HEK293 (cell line): Measurements from ENCODE around the gene DYTN.

Source experiments
- CTCF ChIA-PET: fragments of 350-600 bp; formaldehyde crosslinking; extraction: SDS; loops from one replicate; lab custom pipeline; 2021; ENCODE audit warnings: antibody characterized with exemption; lab: Yijun Ruan, JAX
- POLR2A ChIA-PET: fragments of 300-600 bp; formaldehyde crosslinking; extraction: SDS; loops from one replicate; lab custom pipeline; 2020; ENCODE audit warnings: antibody characterized with exemption, inconsistent platforms; lab: Yijun Ruan, JAX
- H3K27ac ChIP-seq: fragments of 200-500 bp; sonication (Bioruptor generic); 2 replicates; pipeline ENCODE4 v1.5.1; 2014; ENCODE audit warnings: low read depth, low read length, control low read depth, inconsistent platforms; ENCODE audit errors: extremely low read depth
- H3K36me3 ChIP-seq, 2 experiments: fragments of 200-500 bp in 1 of 2; sonication (Bioruptor generic) in 1 of 2; 1 replicate in 1 of 2; 2 replicates in 1 of 2; pipeline ENCODE4 v1.5.1; 2014 to 2017; ENCODE audit warnings: inconsistent platforms in 2 of 2, low read length in 2 of 2; ENCODE audit not compliant: control insufficient read depth in 2 of 2, insufficient read depth in 1 of 2
- H3K4me1 ChIP-seq: fragments of 200-500 bp; sonication (Bioruptor generic); 2 replicates; pipeline ENCODE4 v1.5.1; 2014; ENCODE audit warnings: mild to moderate bottlenecking, low read length, inconsistent platforms; ENCODE audit not compliant: control insufficient read depth, insufficient read depth
- H3K4me3 ChIP-seq: 2 replicates; pipeline ENCODE4 v1.5.1; 2011; ENCODE audit warnings: low read depth, mild to moderate bottlenecking, control low read depth, low read length, moderate library complexity
- H3K9me3 ChIP-seq: fragments of 200-500 bp; sonication (Bioruptor generic); 2 replicates; pipeline ENCODE4 v1.5.1; 2014; ENCODE audit warnings: low read depth, low read length, inconsistent platforms; ENCODE audit not compliant: control insufficient read depth, insufficient read depth
- KLF16 ChIP-seq: fragments of 450-650 bp; formaldehyde crosslinking; IDR thresholded peaks from 2 replicates; pipeline ENCODE4 v1.5.1; 2017; ENCODE audit warnings: missing biosample characterization, missing genetic modification characterization
- KLF9 ChIP-seq: fragments of 450-650 bp; formaldehyde crosslinking; IDR thresholded peaks from 2 replicates; pipeline ENCODE4 v1.5.1; 2016; ENCODE audit warnings: missing biosample characterization, missing genetic modification characterization, low read depth
- OVOL3 ChIP-seq: fragments of 450-650 bp; formaldehyde crosslinking; IDR thresholded peaks from 2 replicates; pipeline ENCODE4 v1.5.1; 2016; ENCODE audit warnings: missing biosample characterization, missing genetic modification characterization
- PATZ1 ChIP-seq: fragments of 450-650 bp; formaldehyde crosslinking; IDR thresholded peaks from 2 replicates; pipeline ENCODE4 v1.5.1; 2016; ENCODE audit warnings: missing biosample characterization, missing genetic modification characterization
- REST ChIP-seq: fragments of 450-650 bp; formaldehyde crosslinking; IDR thresholded peaks from 2 replicates; pipeline ENCODE4 v1.5.1; 2016; ENCODE audit warnings: missing biosample characterization, missing genetic modification characterization
- ZNF169 ChIP-seq: fragments of 450-650 bp; formaldehyde crosslinking; IDR thresholded peaks from 2 replicates; pipeline ENCODE4 v1.5.1; 2016; ENCODE audit warnings: missing biosample characterization, missing genetic modification characterization
- ZNF202 ChIP-seq: fragments of 450-650 bp; formaldehyde crosslinking; IDR thresholded peaks from 2 replicates; pipeline ENCODE4 v1.5.1; 2016; ENCODE audit warnings: missing biosample characterization, missing genetic modification characterization, borderline replicate concordance
- ZNF335 ChIP-seq: fragments of 450-650 bp; formaldehyde crosslinking; conservative IDR thresholded peaks from 2 replicates; pipeline ENCODE4 v1.5.1; 2016; ENCODE audit warnings: missing biosample characterization, missing genetic modification characterization
- ZNF521 ChIP-seq: fragments of 450-650 bp; formaldehyde crosslinking; IDR thresholded peaks from 2 replicates; pipeline ENCODE4 v1.5.1; 2017; ENCODE audit warnings: missing biosample characterization, mild to moderate bottlenecking, missing genetic modification characterization
- ZNF549 ChIP-seq: fragments of 450-650 bp; IDR thresholded peaks from 2 replicates; pipeline ENCODE4 v1.5.1; 2018; ENCODE audit warnings: missing biosample characterization, missing genetic modification characterization, mild to moderate bottlenecking, inconsistent platforms, moderate library complexity
- ZNF629 ChIP-seq: fragments of 450-650 bp; formaldehyde crosslinking; IDR thresholded peaks from 2 replicates; pipeline ENCODE4 v1.5.1; 2017; ENCODE audit warnings: missing biosample characterization, missing genetic modification characterization
- ZNF645 ChIP-seq: fragments of 450-650 bp; formaldehyde crosslinking; IDR thresholded peaks from 2 replicates; pipeline ENCODE4; 2016; ENCODE audit warnings: missing biosample characterization, missing genetic modification characterization
- ZNF776 ChIP-seq: fragments of 450-650 bp; formaldehyde crosslinking; IDR thresholded peaks from 2 replicates; pipeline ENCODE4 v1.5.0; 2017; ENCODE audit warnings: missing biosample characterization, missing genetic modification characterization, borderline replicate concordance
- ZSCAN16 ChIP-seq: fragments of 450-650 bp; formaldehyde crosslinking; IDR thresholded peaks from 2 replicates; pipeline ENCODE4 v1.5.1; 2016; ENCODE audit warnings: missing biosample characterization, missing genetic modification characterization

Gene DYTN

GRCh38 chr2:206642075-206643025 is 75.8 kb downstream of the DYTN start, which contains the start of gene FAM237A:
Gene FAM237A, plus strand, starts transcription at chr2:206642487. Its CDS starts 1,750 bp downstream, at chr2:206644237.
- H3K4me3 ChIP-seq: no peak within 1 kb of the TSS
- POLR2A ChIA-PET: no interaction called here
- H3K36me3 ChIP-seq: no peaks in the 10 kb centered on the region
- H3K9me3 ChIP-seq: no peaks in the 10 kb centered on the region
- H3K27ac ChIP-seq: no peak within 1 kb of the TSS
- no peaks in the 10 kb centered on the region for H3K4me1 ChIP-seq
- CTCF ChIA-PET: interaction anchor here (1.3 kb wide), 1 partner anchor 140 kb away, joined by 4 read pairs; no protein-coding TSS in a partner anchor
- TF ChIP-seq REST (tag by site-specific recombination) (peak; percentile 92), KLF16 (no peak), ZNF335 (no peak), ZSCAN16 (tag by site-specific recombination) (no peak), OVOL3 (no peak), ZNF202 (tag by site-specific recombination) (no peak)

- TF ChIP-seq KLF9 (tag by site-specific recombination) (no peak), ZNF629 (tag by site-specific recombination) (no peak), ZNF169 (tag by site-specific recombination) (no peak), ZNF776 (tag by site-specific recombination) (no peak), PATZ1 (tag by site-specific recombination) (no peak), ZNF521 (tag by site-specific recombination) (no peak), KLF16 (no peak), ZNF645 (no peak), ZNF549 (tag by site-specific recombination) (no peak)
- TF ChIP-seq, all 188 proteins: peak for 0
- CTCF ChIA-PET: interaction anchor here (1.3 kb wide), 1 partner anchor 141 kb away, joined by 4 read pairs; no protein-coding TSS in a partner anchor
- Histone ChIP-seq H3K9me3 (no peaks in the 10 kb centered on the region), H3K36me3 (no peaks in the 10 kb centered on the region), H3K4me3 (no peak overlapping the region), H3K27ac (no peak overlapping the region), H3K4me1 (no peaks in the 10 kb centered on the region)
- POLR2A ChIA-PET: no interaction called here
Observed at GRCh38 chr2:206641226-206641625, 77.0 kb downstream of the DYTN start.
